K562 (cell line): ENCODE results near the gene HELB. TPM values are rescaled to one million over a fixed set of nuclear protein-coding genes. Genes with fewer than 3 reads are reported as not detected.

Experiments used
- ATAC-seq: fragments of 200-7000 bp; cut with Tn5 transposase; 3 replicates; pipeline ENCODE4 v1.9.1; 2020; ENCODE audit warnings: moderate library complexity
- BruUV-seq: library from RNA; stranded (reverse); fragments of 400-500 nt; replicated peaks from 2 replicates; lab custom pipeline; 2021; lab: Mats Ljungman, UMichigan
- CTCF ChIA-PET: fragments of 300-600 bp; formaldehyde crosslinking; extraction: SDS; loops from one replicate; lab custom pipeline; 2021; ENCODE audit warnings: low intra/inter-chr PET ratio; lab: Yijun Ruan, JAX
- POLR2A ChIA-PET: fragments of 300-600, 350-650 bp; sonication (Branson Sonifier 250); formaldehyde crosslinking; extraction: SDS; loops from one replicate; lab custom pipeline; 2021; ENCODE audit warnings: antibody characterized with exemption, inconsistent platforms; lab: Yijun Ruan, JAX
- DNase-seq, 4 experiments: peaks; one replicate each; pipeline versions ENCODE4 v3.0.0 to v3.0.0-alpha.2; 2011 to 2018; ENCODE audit warnings: low spot score in 3 of 4, mixed read lengths in 3 of 4; ENCODE audit errors: extremely low read depth in 1 of 4
- FAIRE-seq: peaks from 2 replicates; lab custom pipeline; 2011; peaks lifted over from hg19 to GRCh38; lab: Jason Lieb, UNC
- H2AFZ ChIP-seq: 2 replicates; pipeline ENCODE4 v1.6.0; 2011; ENCODE audit warnings: low read depth, low read length, control low read depth, inconsistent platforms
- H3K27ac ChIP-seq: fragments of 200-600 bp; 3 replicates; pipeline ENCODE4 v1.8.0; 2011; ENCODE audit warnings: low read depth, mild to moderate bottlenecking, control low read depth, inconsistent platforms, low read length, moderate library complexity, mixed read lengths; ENCODE audit errors: extremely low read depth
- H3K27me3 ChIP-seq, 2 experiments: fragments of 300-600 bp in 1 of 2; 2 replicates in 1 of 2; 3 replicates in 1 of 2; pipeline versions ENCODE4 v1.6.0 to v1.8.0; 2011; ENCODE audit warnings: inconsistent platforms in 2 of 2, low read length in 2 of 2, mild to moderate bottlenecking in 1 of 2, mixed read lengths in 1 of 2, moderate library complexity in 1 of 2; ENCODE audit not compliant: control insufficient read depth in 2 of 2, insufficient read depth in 2 of 2
- H3K36me3 ChIP-seq: fragments of 300-600 bp; 3 replicates; pipeline ENCODE4 v1.8.0; 2011; ENCODE audit warnings: mild to moderate bottlenecking, low read length, inconsistent platforms; ENCODE audit not compliant: control insufficient read depth, insufficient read depth
- H3K4me1 ChIP-seq, 2 experiments: fragments of 200-600 bp in 1 of 2; replicated peaks in 1 of 2; 2 replicates in 1 of 2; 3 replicates in 1 of 2; pipeline versions ENCODE4 v1.5.1 to v1.8.0; 2011; ENCODE audit warnings: inconsistent platforms in 2 of 2, low read length in 2 of 2, mild to moderate bottlenecking in 1 of 2, mixed read lengths in 1 of 2, moderate library complexity in 1 of 2; ENCODE audit not compliant: control insufficient read depth in 2 of 2, insufficient read depth in 2 of 2
- H3K4me2 ChIP-seq: 2 replicates; pipeline ENCODE4 v1.6.1; 2011; ENCODE audit warnings: low read length, control low read depth, inconsistent platforms, mixed read lengths; ENCODE audit not compliant: insufficient read depth
- H3K4me3 ChIP-seq: fragments of 200-600 bp; sonication (generic), shearing (Covaris generic); 2 replicates; pipeline ENCODE4 v1.5.1; 2016; ENCODE audit warnings: control low read depth, inconsistent platforms
- H3K79me2 ChIP-seq: fragments of 200-600 bp; 3 replicates; pipeline ENCODE4 v1.8.0; 2011; ENCODE audit warnings: low read length, inconsistent platforms; ENCODE audit not compliant: control insufficient read depth, insufficient read depth
- H3K9ac ChIP-seq, 2 experiments: 2 replicates each; pipeline versions ENCODE4 v1.6.0 to v1.6.1; 2011; ENCODE audit warnings: low read depth in 2 of 2, low read length in 2 of 2, control low read depth in 1 of 2, inconsistent platforms in 1 of 2, mild to moderate bottlenecking in 1 of 2, mixed read lengths in 1 of 2; ENCODE audit not compliant: insufficient read depth in 1 of 2
- H3K9me1 ChIP-seq: one replicate; pipeline ENCODE4 v1.6.0; 2011; ENCODE audit warnings: inconsistent platforms, mild to moderate bottlenecking, low read length, moderate library complexity; ENCODE audit not compliant: control insufficient read depth, insufficient read depth
- H3K9me3 ChIP-seq: replicated peaks from 2 replicates; pipeline ENCODE4 v1.5.1; 2011; ENCODE audit warnings: low read depth, low read length, inconsistent platforms; ENCODE audit not compliant: control insufficient read depth, insufficient read depth
- H4K20me1 ChIP-seq: replicated peaks from 2 replicates; pipeline ENCODE4 v1.6.1; 2011; ENCODE audit warnings: low read length, inconsistent platforms, mixed read lengths; ENCODE audit not compliant: control insufficient read depth, insufficient read depth
- HNRNPLL ChIP-seq: fragments of 200-400 bp; formaldehyde crosslinking; IDR thresholded peaks from 2 replicates; pipeline ENCODE4 v1.6.1; 2017; ENCODE audit warnings: low read length, low read depth, mild to moderate bottlenecking; ENCODE audit not compliant: poor library complexity, severe bottlenecking
- MAZ ChIP-seq, 2 experiments: fragments of 450-650 bp in 1 of 2; sonication (generic) in 1 of 2; formaldehyde crosslinking; IDR thresholded peaks in 1 of 2; conservative IDR thresholded peaks in 1 of 2; 2 replicates each; pipeline versions ENCODE4 v1.4.0 to v1.5.0; 2020; ENCODE audit warnings: mild to moderate bottlenecking in 1 of 2, missing genetic modification reagents in 1 of 2
- MLLT1 ChIP-seq, 2 experiments: fragments of 450-650 bp; IDR thresholded peaks; 2 replicates each; pipeline ENCODE4 v1.6.1; 2016
- RB1 ChIP-seq: fragments of 450-650 bp; IDR thresholded peaks from 2 replicates; pipeline ENCODE4 v1.6.1; 2017; ENCODE audit warnings: low read depth, mild to moderate bottlenecking
- TBL1XR1 ChIP-seq, 2 experiments: IDR thresholded peaks; 2 replicates each; pipeline ENCODE4 v1.6.1; 2012; ENCODE audit warnings: improper control_type of control experiment in 2 of 2, low read length in 2 of 2, mild to moderate bottlenecking in 1 of 2
- TFAM ChIP-seq: fragments of 250-450 bp; sonication (Bioruptor Pico); conservative IDR thresholded peaks from 2 replicates; pipeline ENCODE4 v1.5.0; 2021; ENCODE audit warnings: mild to moderate bottlenecking, moderate library complexity
- ZBTB40 ChIP-seq, 2 experiments: fragments of 450-650 bp in 1 of 2; sonication (generic) in 1 of 2; formaldehyde crosslinking in 1 of 2; IDR thresholded peaks; 2 replicates each; pipeline versions ENCODE4 v1.7.1 to v1.9.0; 2016 to 2022; ENCODE audit warnings: inconsistent platforms in 1 of 2, mild to moderate bottlenecking in 1 of 2, missing genetic modification reagents in 1 of 2
- WGBS: fragments of 100-300 bp; shearing (Covaris generic); methylation state at CpG from one replicate; pipeline ENCODE4 v1.1.6; 2016; ENCODE audit warnings: low coverage, mixed read lengths; ENCODE audit not compliant: insufficient coverage; ENCODE audit errors: missing lambda C conversion rate; 5-methylcytosine and 5-hydroxymethylcytosine counted together
- in situ Hi-C: fragments of 300-500 bp; cut with MboI; formaldehyde crosslinking; loops from 4 replicates; pipeline ENCODE4 v1.15.0; 2018; ENCODE audit warnings: inconsistent platforms, mixed read lengths
- intact Hi-C: fragments of 100-400 bp; cut with micrococcal nuclease; formaldehyde crosslinking; loops from 2 replicates; pipeline ENCODE4 v1.14.2; 2022
- polyA plus RNA-seq, 8 experiments: library from polyadenylated mRNA; depleted of rRNA in 4 of 8; stranded (reverse) in 5 of 8; unstranded in 3 of 8; fragments of >200 nt; fragmentation: Nextera tagmentation in 2 of 8; fragmentation: Illumina TruSeq in 1 of 8; extraction: Ambion mirVana in 2 of 8; extraction: Trizol in 1 of 8; gene quantifications; 2 replicates each; pipeline versions ENCODE4 v1.2.1 to v1.2.3, GENCODE V29; 2011 to 2014; ENCODE audit warnings: inconsistent platforms in 1 of 8, missing spikeins in 1 of 8
- total RNA-seq, 7 experiments: library from RNA; depleted of rRNA in 6 of 7; stranded (reverse); fragments of >200 nt in 6 of 7; fragmentation: Illumina TruSeq in 2 of 7; extraction: Trizol in 2 of 7; gene quantifications; 2 replicates each; pipeline versions ENCODE4 v1.2.1 to v1.2.3, GENCODE V29; 2011 to 2021; ENCODE audit warnings: low replicate concordance in 1 of 7

Gene HELB
- total and polyA plus RNA-seq, 9 of the 15 experiments (the other 6 are each of a cell fraction or from before 2014, with no cell fraction given): 0.74 to 7.6 (median 2.4) TPM

- H3K27ac ChIP-seq: no peak overlapping the region
- BruUV-seq: no TSS peak
- no peaks in the 10 kb centered on the region for H3K9me3 ChIP-seq
- no peaks in the 10 kb centered on the region for H3K27me3 ChIP-seq
- no peak overlapping the region for H3K9ac ChIP-seq
- WGBS: 0% methylated on average over 1 of the region's 1 CpG
- H3K4me3 ChIP-seq: no peak overlapping the region
- H3K4me1 ChIP-seq: no peaks in the 10 kb centered on the region
- in situ Hi-C loops (no loop called here), intact Hi-C loops (no loop called here)
- ChIA-PET POLR2A (no interaction called here), CTCF (no interaction called here)
- no peak overlapping the region for H3K4me2 ChIP-seq
- H3K79me2 ChIP-seq: no peaks in the 10 kb centered on the region
- H4K20me1 ChIP-seq: no peaks in the 10 kb centered on the region
- FAIRE-seq (no peak), ATAC-seq (no peak), DNase-seq (no peak)
- no peaks in the 10 kb centered on the region for H3K9me1 ChIP-seq
- no peaks in the 10 kb centered on the region for H3K36me3 ChIP-seq
- no peak overlapping the region for H2AFZ ChIP-seq
- TF ChIP-seq MLLT1 (IDR thresholded peaks at IDR 0.05): no peak
- no peak for TF ChIP-seq MAZ (CRISPR knock-in tag; conservative IDR thresholded peaks at IDR 0.05 in 1 of 2, IDR thresholded peaks at IDR 0.05 in 1 of 2)
- TF ChIP-seq HNRNPLL: no peak
- no peak for TF ChIP-seq ZBTB40 (IDR thresholded peaks at IDR 0.05)
- TF ChIP-seq ZBTB40 (CRISPR knock-in tag; IDR thresholded peaks at IDR 0.05): no peak
- TF ChIP-seq TBL1XR1 (IDR thresholded peaks at IDR 0.05; ENCODE audit: low read length in 2 of 2): no peak
- TF ChIP-seq RB1: no peak
- no peak for TF ChIP-seq TFAM (CRISPR knock-in tag)
These were observed 21.7 kb upstream of the HELB start for GRCh38 chr12:66280561-66280960.
